ENCODE data around the gene RNF17.
A peak's percentile ranks its signal among the peaks of the same experiment; 100 is the strongest.
"Not testable (repeated sequence)": the region's sequence is repeated elsewhere in the genome, so short reads cannot be mapped to it uniquely, and the experiment has no call there.

RNF17 gene, protein sequence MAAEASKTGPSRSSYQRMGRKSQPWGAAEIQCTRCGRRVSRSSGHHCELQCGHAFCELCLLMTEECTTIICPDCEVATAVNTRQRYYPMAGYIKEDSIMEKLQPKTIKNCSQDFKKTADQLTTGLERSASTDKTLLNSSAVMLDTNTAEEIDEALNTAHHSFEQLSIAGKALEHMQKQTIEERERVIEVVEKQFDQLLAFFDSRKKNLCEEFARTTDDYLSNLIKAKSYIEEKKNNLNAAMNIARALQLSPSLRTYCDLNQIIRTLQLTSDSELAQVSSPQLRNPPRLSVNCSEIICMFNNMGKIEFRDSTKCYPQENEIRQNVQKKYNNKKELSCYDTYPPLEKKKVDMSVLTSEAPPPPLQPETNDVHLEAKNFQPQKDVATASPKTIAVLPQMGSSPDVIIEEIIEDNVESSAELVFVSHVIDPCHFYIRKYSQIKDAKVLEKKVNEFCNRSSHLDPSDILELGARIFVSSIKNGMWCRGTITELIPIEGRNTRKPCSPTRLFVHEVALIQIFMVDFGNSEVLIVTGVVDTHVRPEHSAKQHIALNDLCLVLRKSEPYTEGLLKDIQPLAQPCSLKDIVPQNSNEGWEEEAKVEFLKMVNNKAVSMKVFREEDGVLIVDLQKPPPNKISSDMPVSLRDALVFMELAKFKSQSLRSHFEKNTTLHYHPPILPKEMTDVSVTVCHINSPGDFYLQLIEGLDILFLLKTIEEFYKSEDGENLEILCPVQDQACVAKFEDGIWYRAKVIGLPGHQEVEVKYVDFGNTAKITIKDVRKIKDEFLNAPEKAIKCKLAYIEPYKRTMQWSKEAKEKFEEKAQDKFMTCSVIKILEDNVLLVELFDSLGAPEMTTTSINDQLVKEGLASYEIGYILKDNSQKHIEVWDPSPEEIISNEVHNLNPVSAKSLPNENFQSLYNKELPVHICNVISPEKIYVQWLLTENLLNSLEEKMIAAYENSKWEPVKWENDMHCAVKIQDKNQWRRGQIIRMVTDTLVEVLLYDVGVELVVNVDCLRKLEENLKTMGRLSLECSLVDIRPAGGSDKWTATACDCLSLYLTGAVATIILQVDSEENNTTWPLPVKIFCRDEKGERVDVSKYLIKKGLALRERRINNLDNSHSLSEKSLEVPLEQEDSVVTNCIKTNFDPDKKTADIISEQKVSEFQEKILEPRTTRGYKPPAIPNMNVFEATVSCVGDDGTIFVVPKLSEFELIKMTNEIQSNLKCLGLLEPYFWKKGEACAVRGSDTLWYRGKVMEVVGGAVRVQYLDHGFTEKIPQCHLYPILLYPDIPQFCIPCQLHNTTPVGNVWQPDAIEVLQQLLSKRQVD (N-terminal part only)

DNA sequence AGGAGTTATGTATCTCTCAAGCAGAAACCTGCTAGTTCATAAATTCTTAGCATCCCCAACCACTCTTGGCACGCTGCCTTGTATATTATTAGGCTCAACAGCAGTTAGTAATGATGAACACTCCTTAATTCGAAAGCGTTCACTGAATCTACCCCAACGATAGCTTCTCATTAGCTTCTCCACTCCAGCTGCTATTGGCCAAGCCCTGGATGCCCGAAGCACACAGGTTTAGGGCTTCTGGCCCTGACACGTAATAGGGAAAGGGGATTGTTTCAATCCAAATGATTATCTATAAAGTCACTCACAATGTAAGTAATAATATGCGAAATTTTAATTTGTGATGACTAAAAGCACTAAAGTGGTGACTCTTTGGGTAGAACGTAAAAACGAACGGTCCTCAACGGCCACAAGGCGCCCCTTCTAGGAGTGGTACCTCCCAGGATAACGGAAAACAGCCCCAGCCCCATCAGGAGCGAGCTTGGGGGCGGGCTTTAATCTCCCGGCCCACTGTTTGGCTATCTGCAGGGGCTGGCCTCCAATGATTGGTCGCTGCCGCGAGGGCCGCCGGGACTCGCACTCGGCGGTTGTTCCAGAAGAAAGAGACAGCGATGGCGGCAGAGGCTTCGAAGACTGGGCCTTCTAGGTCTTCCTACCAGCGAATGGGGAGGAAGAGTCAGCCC, at the start of gene RNF17:
RNF17 (plus strand) TSS at position 574 of the 680 bp plus-strand sequence; CDS start at position 609, 35 bp downstream.
- no peak for DNase-seq

DNA sequence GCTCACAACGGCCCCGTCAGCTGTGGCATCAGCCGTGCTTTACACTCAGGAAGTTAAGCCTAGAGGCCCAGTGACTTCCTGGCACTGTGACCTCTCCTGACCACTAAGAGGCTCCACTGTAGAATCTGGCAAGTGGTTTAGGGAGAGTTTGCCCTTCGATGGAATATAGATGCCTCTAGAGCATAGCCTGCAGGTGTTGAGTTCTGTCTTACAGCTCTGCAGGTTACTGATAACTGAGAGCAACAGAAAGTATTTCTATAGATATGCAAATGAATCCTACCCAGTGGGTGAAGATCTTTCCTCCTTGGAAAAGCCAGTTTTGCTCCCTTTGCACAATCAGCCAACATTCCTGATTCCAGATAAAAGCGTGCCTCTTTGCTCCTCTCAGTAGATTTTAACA, 48.0 kb upstream of the RNF17 start:
- DNase-seq, result no peak

DNA sequence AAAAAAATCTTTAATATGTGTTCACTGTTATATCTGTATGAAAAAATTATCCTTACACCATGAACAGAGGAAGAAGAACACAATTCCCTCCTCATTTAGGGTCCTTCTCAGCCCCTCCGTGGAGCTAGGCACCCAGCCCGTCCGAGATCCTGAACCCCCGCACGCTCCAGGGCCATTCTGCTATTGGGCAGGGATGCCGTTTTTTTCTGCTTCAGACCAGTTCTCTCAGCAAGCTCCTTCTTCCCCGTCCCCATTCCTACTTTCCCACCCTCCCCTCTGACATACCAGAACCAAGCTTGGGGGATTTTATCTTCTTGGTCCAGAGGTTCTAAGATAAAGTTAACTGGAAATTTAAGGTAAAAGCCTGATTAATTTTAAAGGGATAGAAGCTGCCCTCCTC, 47.5 kb upstream of the RNF17 start:
- no peak for DNase-seq

DNA sequence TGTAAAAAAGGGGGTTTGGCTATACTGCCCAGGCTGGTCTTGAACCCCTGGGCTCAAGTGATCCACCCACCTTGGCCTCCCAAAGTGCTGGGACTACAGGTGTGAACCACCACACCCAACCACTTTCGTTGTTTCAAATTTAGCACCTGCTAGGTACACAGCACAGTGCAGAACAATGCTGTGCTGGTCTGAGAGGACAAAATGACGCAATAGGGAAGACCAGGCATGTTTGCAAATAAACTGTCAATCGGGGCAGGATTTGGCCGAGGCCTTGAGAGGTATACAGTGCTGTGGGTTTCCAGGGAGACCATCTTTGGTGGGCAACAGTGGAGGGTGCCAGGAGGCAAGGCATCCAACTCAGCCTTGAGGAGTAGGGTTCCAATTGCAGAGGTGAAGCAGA, 46.8 kb upstream of the RNF17 start:
- no peak for DNase-seq

DNA sequence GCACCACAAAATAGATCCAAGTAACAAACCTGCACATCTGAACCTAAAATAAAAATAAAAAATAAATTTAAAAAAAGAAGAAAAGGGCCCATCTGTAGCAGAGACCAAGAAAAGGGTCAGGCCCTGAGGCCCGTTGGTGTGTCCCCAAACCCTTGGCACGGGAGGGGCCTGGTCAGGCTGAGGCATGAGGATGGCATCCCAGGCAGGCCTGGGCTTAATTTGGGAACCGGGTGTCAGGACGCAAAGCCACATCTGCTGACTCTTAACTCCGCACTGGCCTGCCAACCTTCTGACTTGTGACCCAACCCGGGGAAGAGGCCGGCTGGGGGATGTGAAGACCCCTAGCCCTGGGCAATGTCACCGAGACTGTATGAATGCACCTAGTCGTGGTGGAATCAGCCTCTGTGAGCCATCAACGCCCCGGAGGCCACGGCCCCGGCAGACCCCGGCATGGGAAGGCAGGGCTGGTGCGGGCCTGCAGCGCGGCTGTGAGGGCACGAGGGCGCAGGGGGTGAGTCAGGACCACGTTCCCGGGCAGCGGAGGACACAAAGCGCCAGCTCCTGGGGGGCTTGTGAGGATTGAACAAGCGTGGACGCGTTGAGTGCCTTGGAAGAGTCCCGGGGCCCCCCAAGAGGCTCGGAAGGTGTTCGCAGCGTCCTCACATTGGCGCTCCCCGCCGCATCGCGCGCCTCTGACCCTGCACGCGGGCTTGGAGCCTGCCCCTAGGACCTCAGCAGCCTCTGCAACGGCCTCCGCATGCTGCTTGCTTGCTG, 45.6 kb upstream of the RNF17 start:
- DNase-seq, result no peak

DNA sequence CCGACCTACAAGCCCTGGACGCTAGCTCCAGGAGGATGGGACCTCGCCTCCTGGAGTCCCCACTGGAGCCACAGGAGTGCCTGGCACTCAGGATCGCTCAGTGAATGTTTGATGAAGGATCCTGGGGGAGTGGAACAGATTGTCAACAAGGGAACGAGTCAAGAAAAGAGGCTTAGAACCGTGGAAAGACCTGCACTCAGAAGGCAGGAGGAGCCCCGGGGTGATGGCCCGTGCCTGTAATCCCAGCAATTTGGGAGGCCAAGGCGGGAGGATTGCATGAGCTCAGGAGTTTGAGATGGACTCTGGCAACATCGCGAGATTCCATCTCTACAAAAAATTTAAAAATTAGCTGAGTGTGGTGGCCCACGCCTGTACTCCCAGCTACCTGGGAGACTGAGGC, 44.8 kb upstream of the RNF17 start:
- DNase-seq, result no peak

DNA sequence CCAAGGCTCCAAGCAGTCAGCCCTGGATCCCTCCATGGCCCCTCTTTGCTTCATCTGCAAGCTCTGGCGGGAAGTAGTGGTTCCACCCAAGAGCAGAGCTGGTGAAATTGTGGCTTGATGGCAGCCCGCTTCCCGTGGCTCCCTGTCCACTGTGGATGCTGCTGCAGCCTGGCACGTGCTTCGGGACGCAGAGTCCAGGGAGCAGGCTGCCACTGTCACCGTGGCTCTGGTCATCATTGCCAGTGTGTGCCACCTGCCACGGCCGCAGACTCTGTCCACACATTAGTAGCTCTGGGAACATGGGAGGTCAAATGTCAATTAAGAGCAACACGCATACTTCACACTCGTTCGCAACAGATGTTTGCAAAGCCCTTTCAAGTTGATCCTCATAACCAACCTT, 40.8 kb upstream of the RNF17 start:
- no peak for DNase-seq

DNA sequence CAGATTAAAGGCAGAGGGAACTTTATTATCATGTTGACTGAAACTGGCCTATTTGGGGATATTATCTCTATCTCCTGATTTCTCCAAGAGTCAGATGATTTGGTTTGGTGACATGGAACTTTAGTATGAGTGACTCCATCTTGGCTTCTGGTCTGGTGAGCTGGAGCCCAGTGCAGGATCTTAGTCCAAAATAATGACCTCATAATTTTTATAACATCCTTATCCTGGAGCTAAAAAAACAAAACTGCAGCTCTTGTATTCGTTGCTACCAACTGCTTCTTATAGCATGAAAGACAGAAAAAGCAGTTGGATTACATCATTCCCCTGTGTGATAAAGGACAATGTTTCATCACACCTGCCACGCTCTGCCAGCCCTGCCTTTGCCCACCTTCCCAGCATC, 39.3 kb upstream of the RNF17 start:
- no peak for DNase-seq

DNA sequence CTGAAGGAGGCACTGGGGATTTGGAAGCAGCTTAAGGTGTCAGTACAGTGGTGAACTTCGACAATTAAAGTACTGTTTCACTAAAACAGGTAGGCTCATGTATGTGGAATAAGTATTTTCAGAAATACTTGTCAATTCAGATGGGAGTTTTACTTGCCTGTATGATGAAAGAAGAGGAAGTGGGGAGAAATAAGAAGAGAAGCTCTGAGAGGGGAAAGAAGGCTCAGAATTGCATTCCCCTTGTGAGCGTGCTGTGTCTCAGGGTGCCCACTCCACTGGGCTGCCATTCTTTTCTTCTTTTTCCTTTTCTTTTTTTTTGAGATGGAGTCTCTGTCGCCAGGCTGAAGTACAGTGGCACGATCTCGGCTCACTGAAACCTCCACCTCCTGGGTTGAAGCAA, 38.6 kb upstream of the RNF17 start:
- no peak for DNase-seq

DNA sequence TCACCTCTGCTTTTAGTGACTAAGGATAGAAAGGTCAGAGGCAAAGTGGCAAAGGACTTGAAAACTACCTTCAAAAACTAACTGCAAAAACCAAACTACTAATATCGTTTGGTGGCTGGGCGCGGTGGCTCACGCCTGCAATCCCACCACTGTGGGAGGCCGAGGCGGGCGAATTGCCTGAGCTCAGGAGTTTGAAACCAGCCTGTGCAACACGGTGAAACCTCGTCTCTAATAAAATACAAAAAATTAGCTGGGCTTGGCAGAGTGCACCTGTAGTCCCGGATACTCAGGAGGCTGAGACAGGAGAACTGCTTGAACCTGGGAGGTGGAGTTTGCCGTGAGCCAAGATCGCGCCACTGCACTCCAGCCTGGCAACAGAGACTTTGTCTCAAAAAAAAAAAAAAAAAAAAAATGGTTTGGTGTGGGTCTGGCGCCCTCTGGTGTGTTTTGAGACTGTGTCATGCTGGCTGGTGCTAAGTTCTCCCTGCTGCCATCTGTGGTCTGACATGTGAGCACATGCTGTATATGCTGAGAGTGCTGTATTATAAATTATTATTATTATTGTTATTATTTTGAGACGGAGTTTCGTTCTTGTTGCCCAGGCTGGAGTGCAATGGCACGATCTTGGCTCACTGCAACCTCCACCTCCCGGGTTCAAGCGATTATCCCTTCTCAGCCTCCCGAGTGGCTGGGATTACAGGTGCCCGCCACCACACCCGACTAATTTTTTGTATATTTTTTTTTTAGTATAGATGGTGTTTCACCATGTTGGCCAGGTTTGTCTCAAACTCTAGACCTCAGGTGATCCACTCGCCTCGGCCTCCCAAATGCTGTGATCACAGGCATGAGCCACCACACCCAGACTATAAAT, 36.0 kb upstream of the RNF17 start:
- peak in 1 of 2 experiments; percentile 9 for DNase-seq

DNA sequence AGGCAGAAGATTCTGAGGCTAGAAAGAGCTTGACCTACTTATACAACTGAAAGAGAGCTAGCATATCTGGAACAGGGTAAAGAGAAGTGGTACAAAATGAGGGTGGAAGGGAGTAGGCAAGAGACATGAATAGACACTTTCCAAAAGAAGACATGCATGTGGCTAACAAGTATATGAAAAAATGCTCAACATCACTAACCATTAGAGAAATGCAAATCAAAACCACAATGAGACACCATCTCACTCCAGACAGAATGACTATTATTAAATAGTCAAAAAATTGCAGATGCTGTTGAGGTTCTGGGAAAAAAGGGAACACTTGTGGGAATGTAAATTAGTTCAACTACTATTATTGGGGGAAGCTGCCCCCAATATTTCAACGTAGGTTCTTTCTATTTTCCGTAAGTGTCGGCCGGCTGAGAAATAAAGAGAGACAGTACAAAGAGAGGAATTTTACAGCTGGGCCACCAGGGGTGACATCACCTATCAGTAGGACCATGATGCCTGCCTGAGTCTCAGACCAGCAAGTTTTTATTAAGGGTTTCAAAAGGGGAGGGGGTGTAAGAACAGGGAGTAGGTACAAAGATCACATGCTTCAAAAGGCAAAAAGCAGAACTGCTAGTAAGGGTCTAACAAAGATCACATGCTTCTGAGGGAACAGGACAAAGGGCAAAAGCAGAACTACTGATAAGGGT, 32.9 kb upstream of the RNF17 start:
- not testable (repeated sequence) for DNase-seq

DNA sequence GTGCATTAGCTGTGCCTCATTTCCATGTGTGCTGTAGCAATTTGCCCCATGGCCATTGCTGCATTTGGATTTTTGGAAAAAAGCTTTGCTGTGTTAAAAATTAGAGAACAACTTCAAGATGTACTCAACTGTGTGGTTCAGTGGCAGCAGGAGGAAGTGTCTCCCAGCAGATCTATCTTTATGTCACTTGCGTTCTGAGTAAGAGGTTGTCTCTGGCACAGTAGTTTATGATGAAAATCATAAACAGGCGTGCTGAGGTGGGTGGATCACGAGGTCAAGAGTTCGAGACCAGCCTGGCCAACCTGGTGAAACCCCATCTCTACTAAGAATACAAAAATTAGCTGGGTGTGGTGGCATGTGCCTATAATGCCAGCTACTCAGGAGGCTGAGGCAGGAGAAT, 29.0 kb upstream of the RNF17 start:
- no peak for DNase-seq

DNA sequence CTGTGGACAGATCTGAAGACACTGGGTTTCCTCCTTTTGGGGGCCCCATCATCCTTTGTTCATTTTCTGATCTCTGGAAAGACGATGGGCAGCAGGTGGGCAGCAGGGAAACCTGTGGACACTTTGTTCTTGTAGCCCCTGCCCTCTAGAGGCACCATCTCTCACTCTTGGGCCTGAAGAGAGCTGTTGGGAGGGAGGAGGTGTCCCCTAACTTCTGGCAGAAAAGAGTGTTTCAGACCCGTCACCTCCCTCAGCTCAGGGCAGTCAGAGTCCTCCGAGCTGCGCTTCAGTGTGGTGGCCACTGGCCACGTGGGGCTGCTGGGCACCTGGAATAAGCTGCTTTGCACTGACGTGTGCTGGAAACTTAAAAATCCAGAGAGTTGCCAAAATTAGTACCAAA, 26.9 kb upstream of the RNF17 start:
- DNase-seq, result no peak

DNA sequence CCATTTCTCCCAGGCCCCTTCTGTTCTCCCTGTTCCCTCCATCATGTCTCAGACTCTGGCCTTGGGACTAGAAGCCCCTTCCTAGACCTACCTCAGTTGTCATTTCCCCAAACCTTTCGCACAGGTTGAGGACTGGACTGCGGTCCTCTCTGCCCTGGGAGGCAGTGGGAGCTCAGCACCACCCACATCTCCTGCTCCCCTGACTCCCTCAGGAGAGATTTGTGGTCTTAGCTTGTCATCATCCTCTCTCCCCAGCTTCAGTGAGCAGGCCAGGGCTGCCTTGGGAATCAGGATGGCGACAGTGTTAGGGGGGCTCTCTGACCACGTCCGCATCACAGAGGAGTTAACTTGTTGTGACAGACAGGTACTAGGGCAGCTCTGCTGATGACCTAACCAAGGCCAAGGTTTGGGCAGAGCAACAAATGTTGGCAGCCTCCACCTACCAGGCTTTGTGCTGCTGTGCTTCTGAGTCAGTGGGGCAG, 25.6 kb upstream of the RNF17 start:
- no peak for DNase-seq

DNA sequence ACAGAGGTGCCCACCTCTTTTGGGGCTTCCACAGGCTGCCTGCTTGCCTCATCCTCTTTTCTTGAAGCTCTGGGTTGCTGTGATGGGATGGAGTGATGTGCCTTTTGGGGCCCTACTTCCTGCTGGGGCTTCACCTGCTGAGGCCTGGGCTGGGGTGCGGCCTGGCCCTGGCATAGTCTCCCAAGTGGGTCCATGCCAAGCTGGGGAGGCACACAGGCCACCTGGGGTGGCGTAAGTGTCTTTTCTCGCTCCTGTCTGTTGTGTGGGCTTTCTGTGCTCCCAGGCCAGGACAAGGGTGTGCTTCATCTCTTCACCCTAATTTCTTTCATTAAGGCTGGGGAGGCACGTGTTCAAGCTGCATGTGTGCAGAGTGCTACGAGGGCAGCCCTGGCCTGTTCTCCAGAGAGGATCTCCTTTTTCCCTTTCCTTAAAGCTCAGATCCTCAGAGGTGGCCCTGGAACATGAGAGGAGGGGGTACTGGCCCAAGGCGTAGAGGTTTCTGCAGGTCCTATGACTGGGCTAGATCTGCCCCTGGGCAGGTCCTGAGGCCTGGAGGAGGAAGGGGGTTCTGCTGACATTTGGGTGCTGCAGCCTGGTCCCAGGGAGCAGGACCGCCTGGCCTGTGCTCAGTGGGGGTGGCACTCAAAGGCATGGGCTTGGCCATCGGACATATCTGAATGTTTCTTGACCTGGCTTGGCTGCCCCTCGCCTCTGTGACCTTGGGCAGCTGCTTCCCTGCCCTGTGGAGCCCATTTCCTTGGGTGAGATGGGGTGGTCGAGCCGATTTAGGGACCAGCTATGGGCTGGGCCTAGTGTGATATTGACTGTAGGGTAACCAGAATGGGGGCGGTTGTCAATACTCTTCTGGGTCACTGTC, 23.7 kb upstream of the RNF17 start:
- no peak for DNase-seq

DNA sequence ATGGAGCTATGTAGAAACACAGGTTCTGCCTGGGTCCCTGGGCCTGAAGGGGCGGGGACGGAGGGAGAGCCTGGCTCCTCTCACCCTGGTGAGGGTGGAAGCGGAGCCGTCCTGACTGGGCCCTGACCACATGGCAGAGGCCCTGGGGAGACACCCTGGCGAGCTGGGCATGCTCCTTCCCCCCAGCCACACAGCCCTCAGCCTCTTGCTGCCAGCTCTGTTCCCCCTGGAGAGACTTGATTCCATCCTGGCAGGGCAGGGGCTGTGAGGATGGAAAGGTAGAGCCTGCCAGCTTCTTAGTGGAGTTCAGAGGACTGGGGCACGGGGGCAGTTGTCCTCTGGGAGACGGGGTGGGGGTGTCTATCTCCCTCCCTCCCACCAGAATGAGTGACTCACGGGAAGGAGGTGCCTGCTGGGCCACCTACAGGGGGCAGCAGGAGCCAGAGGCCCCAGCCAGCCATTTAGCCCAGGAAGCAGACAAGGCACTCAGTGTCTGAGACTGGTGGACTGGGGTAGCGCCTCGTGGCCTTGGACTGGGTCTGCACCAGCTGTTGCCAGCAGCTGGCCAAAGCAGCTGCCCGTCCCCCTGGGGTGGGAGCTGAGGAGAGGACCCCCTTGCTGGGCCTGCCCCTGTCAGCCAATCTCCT, 22.8 kb upstream of the RNF17 start:
- DNase-seq, result no peak

DNA sequence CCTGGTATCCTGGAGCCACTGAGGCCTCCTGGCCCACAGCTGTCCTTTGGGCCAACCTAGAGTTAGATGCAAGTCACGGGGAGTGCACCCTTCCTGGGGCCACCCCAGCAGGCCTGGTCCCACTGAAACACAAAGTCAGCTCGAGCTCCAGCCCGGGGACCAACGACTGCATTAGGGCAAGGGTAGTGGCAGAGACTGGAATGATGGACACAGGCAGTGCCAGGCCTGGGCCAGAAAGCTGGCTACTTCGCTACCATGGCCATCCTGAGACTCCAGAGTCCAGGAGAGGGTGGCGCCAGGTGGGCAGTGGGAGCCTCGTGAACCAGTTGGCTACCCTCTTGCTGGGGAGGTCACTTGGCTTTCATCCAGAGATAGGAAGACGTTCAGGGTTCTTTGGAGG, 22.2 kb upstream of the RNF17 start:
- DNase-seq, result no peak

DNA sequence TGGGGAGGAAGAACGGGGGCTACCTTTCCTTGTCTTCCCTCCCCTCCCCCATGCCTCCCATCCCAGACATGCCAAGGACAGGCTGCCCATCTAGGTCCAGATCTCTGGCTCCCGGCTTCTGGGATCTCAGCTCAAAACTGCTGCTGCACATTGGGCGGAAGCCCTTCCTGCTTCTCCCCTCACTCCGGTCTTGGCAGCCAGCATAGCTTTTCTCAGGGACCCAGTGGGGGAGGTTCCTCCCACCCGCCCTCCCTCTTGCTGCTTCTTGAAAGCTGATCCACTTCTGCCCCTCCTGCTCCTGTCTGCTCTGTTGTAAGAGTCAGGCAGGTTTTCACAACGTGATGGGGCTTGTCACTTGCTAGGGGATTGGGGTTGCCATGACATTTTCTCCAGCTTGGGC, 21.7 kb upstream of the RNF17 start:
- no peak for DNase-seq

Measured in NCI-H187 (cell line).